ENCODE measurements around the gene KCNH8.
A peak's percentile ranks its signal among the peaks of the same experiment; 100 is the strongest.
"Not testable (repeated sequence)": the region's sequence is repeated elsewhere in the genome, so short reads cannot be mapped to it uniquely, and the experiment has no call there.

The KCNH8 gene

DNA sequence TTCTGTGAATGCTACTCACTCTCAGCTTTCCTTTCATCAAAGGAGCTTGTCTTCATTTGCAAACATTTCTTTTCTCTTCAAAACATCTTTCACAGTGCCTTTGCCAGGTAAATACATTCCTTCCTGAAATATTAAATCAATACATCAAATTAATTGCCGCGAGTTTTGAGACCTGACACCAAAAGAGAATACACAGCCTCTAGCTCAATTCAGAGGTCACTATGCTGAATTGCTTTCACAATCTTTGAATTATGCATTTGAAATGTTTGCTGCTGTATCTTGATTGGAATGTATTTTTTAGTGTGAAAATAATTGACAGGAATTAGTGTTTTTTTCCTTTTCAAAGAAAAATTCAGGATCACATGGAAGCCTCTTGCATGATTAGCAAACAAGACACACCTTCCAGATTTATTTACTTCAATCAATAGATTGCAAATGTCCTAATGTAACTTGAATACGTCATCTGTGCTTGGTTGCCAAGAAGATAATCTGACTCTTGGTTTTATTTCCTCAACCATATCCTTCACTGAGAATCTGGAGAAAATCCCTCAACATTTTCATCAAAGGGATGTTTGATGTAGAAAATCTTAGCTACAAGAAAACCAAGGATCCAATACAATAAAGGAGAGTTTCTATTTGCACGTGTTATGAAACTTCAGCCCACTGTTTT, 83.6 kb downstream of the KCNH8 start:
- H3K4me3 ChIP-seq (ENCODE audit: low read length): no peak overlapping the region
- DNase-seq (ENCODE audit: low read depth, low spot score): no peak

DNA sequence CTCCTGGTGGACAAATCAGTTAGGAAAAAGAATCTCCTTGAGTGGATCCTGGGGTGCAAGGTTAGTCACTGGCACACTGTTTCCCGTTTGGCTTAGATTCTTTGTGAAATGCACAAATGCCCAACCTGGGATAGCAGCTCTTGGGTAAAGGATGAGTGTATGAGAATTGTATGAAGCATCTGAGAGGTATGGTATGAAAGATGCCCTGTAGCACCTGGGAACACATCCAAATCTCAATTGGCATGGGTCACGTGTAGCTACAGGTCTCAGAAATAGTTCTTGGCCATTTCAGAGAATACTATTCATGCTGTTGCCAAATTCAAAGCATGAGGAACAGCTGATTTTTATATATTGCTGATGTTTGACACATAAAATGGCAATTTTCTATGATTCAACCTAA, 84.3 kb downstream of the KCNH8 start:
- H3K4me3 ChIP-seq (ENCODE audit: low read length): no peak overlapping the region
- DNase-seq (ENCODE audit: low read depth, low spot score): no peak

DNA sequence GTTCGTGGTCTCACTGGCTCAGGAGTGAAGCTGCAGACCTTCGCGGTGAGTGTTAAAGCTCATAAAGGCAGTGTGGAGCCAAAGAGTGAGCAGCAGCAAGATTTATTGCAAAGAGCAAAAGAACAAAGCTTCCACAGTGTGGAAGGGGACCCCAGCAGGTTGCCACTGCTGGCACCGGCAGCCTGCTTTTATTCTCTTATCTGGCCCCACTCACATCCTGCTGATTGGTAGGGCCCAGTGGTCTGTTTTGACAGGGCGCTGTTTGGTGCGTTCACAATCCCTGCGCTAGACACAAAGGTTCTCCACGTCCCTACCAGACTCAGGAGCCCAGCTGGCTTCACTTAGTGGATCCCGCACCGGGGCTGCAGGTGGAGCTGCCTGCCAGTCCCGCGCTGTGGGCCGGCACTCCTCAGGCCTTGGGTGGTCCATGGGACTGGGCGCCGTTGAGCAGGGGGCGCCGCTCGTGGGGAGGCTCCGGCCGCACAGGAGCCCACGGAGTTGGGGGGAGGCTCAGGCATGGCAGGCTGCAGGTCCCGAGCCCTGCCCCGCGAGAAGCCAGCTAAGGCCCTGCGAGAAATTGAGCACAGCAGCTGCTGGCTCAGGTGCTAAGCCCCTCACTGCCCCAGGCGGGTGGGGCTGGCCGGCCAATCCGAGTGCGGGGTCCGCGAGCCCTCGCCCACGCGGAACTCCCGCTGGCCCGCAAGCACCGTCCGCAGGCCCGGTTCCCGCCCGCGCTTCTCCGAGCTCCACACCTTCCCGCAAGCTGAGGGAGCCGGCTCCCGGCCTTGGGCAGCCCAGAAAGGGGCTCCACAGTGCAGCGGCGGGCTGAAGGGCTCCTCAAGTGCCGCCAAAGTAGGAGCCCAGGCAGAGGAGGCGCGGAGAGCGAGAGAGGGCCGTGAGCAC, 85.8 kb downstream of the KCNH8 start:
- DNase-seq (ENCODE audit: low read depth, low spot score); H3K4me3 ChIP-seq (ENCODE audit: low read length): not testable (repeated sequence)

DNA sequence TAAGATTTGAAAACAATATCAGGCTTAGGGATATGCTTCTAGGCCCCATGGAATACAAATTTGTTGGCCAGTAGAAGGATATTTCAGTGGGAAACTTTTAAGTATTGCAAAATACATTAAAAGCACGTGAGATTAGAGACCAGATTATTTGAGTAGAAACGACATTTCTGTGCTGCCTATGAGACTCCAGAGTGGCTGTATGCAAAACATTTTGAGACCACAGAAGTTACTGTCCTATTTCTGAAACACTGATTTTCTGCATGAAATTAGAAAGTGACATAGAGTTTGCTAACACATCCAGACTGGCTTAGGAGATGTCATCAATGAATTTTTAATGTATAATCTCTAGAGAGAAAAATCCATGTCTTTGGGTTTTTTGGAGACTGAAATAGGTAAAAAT, 99.8 kb downstream of the KCNH8 start:
- no peak for DNase-seq (ENCODE audit: low read depth, low spot score)
- no peak overlapping the region for H3K4me3 ChIP-seq (ENCODE audit: low read length)

DNA sequence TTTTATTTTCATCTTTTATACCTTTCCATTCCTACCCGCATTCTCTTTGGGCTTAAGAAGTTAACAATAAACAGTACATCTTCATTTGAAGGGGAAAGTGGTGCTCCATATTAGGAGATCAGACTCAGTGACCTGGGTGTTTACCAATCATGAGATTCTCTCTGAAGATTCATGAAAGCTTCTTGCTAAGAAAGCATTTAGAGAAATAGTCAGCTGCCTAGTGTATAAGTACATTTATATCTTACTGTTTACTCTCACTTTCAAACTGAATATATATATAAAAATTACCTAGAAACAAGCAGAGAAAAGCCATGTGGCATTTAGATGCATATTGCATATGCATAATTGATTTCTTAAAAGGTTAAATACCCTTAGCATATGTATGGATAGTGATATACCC, 100.5 kb downstream of the KCNH8 start:
- H3K4me3 ChIP-seq (ENCODE audit: low read length): no peak overlapping the region
- DNase-seq (ENCODE audit: low read depth, low spot score): no peak

DNA sequence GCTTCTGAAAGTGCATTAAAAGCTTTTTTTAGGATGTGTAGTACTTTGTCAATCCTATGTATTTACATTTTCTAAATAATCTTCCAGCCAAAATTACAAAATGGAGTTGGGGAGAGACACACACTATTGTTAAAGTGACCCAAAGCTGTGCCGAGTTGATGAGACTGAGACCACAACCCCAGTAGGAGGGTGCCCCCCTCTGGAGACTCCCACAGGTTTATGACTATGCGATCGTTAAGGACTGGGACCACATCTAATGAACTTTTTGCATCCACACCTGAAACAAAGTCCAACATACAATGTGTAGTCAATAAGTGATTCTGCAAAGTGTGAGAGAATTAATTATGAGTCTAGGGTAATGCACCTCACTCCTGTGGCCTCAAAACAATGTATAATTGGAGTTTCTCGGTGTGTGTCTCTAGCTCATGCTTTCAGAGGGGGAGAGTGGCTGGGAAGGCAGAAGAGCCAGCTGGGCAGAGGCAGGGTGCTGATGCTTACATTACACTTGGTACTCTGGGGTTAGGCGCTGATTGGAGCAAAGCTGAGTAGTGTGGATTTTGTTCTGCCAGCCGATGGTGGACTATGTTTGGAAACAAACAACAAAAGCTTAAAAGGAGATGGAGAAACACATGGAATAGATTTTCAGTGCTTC, 102.8 kb downstream of the KCNH8 start:
- no peak for DNase-seq (ENCODE audit: low read depth, low spot score)
- no peak overlapping the region for H3K4me3 ChIP-seq (ENCODE audit: low read length)

DNA sequence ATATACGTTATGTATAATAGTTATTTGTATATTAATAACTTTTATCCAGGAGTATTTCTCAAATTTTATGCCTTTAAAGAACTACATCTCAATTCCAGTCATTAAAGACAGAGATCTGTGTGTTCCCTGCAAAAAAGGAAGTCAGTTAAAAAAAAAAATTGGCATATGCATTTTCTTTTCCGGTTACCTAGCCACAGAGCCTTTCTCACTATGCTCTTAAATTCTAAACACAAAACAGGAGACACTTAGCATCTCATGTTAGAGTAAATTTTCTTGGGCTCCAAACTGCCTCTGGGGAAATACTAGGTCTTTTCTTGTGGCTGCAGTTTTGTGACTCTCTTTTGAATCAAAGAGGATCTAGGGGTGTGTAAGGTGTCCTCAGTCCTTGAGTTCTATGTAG, 105.9 kb downstream of the KCNH8 start:
- H3K4me3 ChIP-seq (ENCODE audit: low read length): no peak overlapping the region
- peak; percentile 74 for DNase-seq (ENCODE audit: low read depth, low spot score)

DNA sequence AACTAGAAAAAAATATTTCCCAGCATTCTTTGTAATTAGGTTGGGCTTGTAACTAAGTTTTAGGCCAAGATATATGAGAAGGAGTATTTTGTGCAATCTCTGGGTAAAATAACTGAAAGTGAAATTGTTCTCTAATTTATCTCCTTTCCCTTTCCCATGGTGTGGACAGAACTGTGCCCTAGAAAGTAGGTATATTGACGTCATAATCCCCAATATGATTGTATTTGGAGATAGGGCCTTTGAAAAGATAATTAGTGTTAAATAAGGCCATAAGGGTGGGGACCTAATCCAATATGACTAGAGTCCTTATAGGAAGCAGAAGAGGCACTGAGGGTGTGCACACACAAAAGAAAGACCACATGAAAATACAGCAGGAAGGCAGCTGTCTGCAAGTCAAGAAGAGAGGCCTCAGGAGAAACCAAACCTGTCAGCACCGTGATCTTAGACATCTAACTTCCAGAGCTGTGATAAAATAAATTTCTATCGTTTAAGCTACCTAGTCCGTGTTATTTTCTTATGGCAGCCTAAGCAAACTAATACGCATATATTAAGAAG, 106.6 kb downstream of the KCNH8 start:
- no peak overlapping the region for H3K4me3 ChIP-seq (ENCODE audit: low read length)

DNA sequence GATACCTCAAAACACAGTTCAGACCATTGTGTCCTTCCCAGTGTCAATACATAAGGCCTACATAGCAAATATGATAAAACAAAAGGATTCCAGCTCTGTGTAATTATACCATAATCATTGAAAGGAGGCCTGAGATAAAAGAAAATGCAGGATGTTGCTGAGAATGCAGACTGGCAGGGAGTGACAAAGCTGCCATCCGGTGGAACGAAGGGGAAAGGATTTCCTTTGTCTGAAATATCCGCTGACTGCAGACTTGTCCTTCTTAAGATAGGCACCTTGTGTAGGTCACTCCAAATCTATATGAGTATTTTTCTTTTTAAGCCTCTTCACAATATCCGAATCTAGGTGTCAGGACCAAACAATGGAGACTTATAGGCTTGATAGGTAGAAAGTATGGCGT, 108.0 kb downstream of the KCNH8 start:
- peak; percentile 28 for DNase-seq (ENCODE audit: low read depth, low spot score)
- no peak overlapping the region for H3K4me3 ChIP-seq (ENCODE audit: low read length)

More for the DNA sequence above, 106.6 kb downstream of the KCNH8 start:
- DNase-seq (ENCODE audit: low read depth, low spot score): peak; percentile 57

DNA sequence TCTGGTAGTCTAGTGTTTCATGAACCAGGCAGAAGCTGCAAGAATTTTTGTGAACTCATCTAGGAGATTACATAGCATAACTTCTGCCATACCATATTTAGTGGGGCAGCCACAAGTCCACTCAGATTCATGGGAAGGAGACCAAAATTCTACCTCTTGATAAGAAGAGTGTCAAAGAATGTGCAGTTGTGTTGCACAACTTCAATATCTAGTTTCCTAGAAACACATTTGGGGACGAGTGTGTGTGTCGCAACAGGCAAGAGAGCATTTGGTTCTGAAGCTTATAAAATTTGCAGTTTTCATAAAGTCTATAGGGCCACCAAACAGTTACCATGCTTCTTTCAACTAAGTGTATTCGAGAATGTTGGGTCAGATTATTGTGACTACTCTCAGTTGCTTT, 115.3 kb downstream of the KCNH8 start:
- no peak for DNase-seq (ENCODE audit: low read depth, low spot score)
- no peak overlapping the region for H3K4me3 ChIP-seq (ENCODE audit: low read length)

DNA sequence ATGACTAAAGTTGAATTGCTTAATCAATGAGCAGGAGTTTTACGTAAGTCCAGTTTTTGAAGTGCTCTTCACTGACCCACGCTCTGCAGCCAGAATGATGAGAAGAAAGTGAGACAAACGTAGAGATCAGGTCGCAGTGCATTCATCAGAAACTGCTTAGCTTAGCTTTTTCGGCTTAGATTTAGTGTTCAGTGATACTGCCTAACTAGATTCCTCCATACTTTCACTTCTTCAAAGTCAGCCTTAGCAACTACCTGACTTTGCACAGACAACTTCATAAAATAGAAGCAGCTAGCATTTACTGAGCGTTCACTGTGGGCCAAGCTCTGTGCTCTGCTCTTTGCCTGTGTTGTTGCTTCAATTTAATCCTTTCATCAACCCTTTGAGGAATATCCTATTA, 116.1 kb downstream of the KCNH8 start:
- DNase-seq (ENCODE audit: low read depth, low spot score): no peak
- no peak overlapping the region for H3K4me3 ChIP-seq (ENCODE audit: low read length)

DNA sequence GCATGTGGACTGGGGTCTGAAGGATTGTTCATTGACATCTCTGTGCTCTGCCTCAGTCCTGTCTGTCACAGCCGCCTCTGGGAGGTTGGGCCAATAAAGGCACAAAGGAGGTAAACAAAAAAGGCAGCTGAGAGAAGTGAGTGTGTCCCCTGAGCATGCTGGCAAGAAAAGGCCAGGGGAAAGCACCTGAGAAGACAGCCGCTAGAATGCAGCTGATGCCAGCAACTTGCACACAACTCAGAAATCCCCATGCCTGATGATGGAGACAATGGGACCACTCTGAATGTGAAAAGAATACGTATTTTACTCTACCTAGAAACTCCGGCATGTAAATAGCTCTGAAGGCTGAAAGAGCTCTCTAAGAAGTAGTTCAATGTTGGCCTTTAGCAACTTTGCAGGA, 118.7 kb downstream of the KCNH8 start:
- H3K4me3 ChIP-seq (ENCODE audit: low read length): no peak overlapping the region
- DNase-seq (ENCODE audit: low read depth, low spot score): no peak

DNA sequence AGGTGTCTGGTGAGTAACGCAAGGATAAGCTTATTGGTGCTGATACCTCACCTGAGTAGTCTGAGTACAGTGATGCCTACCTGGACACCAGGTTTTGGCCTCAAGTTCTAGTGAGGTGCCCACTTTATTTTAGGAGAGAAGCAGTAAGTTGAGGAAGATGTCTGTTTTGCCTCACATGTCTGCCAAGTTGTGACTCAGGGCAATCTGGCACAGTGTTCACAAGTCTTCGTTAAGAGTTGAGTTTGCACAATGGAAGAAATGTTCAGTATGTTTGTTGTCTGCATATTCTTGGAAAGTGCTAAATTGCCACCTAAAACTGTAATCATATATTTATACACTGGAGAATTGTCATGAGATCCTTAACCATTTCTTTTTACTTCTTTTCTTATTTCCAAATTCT, 122.2 kb downstream of the KCNH8 start:
- DNase-seq (ENCODE audit: low read depth, low spot score): no peak
- no peak overlapping the region for H3K4me3 ChIP-seq (ENCODE audit: low read length)

DNA sequence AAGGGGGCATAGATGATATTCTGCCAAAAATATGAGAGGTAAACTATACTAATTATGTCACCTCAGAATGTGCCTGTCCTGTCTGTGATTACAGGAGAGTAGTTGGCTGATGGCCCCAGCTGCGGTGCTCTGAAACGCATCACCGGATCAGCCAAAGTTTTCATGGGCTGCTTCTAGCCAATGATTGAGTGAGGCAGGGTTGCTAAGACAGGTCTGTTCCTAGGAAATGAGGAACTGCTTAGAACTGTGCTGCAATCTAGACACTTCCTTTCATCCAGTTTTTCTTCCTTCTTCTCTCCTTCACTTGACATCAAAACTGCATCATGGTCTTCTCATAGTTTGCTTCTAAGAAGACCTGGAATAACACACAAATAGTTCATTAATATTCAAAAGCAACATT, 124.0 kb downstream of the KCNH8 start:
- DNase-seq (ENCODE audit: low read depth, low spot score): no peak
- no peak overlapping the region for H3K4me3 ChIP-seq (ENCODE audit: low read length)

DNA sequence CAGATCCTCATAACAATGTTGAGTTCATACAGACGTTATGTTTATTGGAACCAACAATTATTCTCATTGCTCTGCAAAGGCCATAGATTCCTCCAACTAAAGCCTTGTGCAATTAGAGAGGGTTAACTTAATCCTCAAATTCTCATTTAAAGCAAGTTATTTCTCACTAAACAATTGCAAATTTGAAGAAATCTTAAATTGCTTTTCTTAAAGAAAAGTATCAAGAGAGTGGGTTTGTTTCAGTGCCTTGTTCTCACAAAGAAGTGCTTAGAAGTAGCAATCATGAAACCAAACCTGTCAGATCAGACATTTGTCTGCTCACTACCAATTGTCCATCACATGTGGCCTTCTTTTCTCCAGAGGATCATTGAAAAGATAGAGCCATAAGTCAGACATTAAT, 124.8 kb downstream of the KCNH8 start:
- no peak for DNase-seq (ENCODE audit: low read depth, low spot score)

DNA sequence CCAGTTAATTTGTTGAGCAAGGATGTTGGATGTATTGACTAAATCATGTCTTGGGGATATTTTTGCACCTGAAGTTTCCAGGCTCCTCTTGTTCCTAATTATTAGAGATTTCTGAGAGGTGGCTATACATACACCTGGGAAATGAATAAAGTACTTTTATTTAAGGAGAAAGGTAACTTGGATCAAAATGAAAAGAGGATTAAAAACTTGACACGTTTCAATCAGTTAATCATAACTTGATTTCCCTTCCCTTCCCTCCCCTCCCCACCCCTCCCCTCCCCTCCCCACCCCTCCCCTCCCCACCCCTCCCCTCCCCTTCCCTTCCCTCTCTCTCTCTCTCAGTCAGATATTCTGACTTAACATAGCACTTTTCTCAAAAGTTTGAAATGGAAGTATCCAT, 126.3 kb downstream of the KCNH8 start:
- H3K4me3 ChIP-seq (ENCODE audit: low read length): no peak overlapping the region
- no peak for DNase-seq (ENCODE audit: low read depth, low spot score)

More for the DNA sequence above, 124.8 kb downstream of the KCNH8 start:
- no peak overlapping the region for H3K4me3 ChIP-seq (ENCODE audit: low read length)

DNA sequence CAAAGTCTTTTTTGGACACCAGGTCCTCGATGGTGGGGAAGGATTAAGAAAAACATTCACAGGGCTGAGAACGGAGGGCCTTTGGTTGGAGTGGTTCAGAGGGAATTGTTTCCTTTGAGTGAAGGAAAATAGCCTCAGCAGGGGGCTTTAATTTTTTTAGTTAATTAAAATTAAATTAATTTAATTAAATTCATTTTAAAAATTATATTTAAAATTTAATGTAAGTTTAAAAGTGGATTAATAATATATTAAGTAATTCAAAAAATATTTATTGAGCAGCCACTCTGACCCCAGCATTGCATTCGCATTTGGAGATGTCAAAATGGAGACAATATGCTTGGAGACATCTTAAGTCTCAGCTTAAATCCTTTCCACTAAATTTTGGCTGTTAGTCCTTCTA, 136.7 kb downstream of the KCNH8 start:
- no peak for DNase-seq (ENCODE audit: low read depth, low spot score)

DNA sequence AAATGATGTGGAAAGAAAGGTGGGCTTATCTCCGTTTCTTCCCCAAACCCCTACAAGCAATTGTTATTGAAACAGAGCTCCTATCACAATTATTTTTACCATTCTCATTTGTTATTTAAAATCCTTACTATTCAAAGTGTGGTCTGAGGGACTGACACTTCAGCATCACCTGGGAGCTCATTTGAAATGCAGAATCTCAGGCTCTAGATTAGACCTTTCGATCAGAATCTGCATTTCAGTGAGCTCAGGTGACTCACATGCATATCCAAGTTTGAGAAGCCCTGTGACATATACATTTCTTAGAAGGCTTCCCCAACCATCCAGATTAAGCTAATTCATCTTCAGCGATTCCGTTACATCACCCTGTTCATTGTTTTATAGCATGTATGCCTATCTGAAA, 145.0 kb downstream of the KCNH8 start:
- H3K4me3 ChIP-seq (ENCODE audit: low read length): no peak overlapping the region

More for the DNA sequence above, 136.7 kb downstream of the KCNH8 start:
- H3K4me3 ChIP-seq (ENCODE audit: low read length): no peak overlapping the region

DNA sequence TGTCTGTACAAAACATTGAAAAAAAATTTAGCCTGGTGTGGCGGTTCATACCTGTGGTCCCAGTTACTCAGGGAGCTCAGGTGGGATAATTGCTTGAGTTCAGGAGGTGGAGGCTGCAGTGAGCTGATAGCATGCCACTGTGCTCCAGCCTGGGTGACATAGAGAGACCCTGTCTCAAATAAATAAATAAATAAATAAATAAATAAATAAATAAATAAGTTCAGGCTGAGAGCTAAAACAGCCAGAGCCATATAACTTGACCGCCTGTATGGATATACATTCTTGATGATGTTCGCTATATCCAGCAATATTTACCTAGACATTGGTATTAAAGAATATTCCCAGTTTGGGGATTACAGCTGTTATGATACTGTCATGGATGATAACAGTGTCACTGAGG, 146.9 kb downstream of the KCNH8 start:
- no peak for DNase-seq (ENCODE audit: low read depth, low spot score)

More for the DNA sequence above, 145.0 kb downstream of the KCNH8 start:
- no peak for DNase-seq (ENCODE audit: low read depth, low spot score)

DNA sequence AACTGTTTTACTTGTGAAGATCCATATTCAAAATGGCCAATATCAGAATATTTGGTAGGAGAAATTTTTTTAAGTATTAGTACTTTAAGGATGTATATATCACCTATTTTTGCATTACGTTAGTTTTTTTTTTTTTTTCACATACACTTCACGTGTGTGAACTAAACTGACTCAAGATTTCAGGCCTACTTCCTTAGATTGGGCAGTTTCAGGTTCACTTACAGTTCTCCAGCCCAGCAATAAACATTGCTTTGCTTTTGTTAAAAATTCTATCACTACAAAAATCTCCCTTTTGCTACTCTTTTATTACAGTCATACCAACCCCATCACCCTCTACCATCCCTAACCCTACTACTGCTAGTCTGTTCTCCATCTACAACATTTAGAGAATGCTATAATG, 183.6 kb downstream of the KCNH8 start:
- no peak overlapping the region for H3K4me3 ChIP-seq (ENCODE audit: low read length)
- DNase-seq (ENCODE audit: low read depth, low spot score): no peak

More for the DNA sequence above, 146.9 kb downstream of the KCNH8 start:
- H3K4me3 ChIP-seq (ENCODE audit: low read length): no peak overlapping the region

Measured in Jurkat, Clone E6-1 (cell line).